B cell (primary cell): ENCODE data around the gene TFEB. TPM values are rescaled to one million over a fixed set of nuclear protein-coding genes. Genes with fewer than 3 reads are reported as not detected.

ENCODE experiments used
- ATAC-seq: fragments of 200-7000 bp; cut with Tn5 transposase; one replicate; pipeline ENCODE4 v1.10.0; 2021; ENCODE audit warnings: low read depth, mild to moderate bottlenecking, moderate number of reproducible peaks, moderate library complexity
- CTCF ChIA-PET: fragments of 350-600 bp; sonication (Branson Sonifier 250); formaldehyde crosslinking; loops from one replicate; lab custom pipeline; 2021; ENCODE audit warnings: antibody characterized with exemption, inconsistent platforms; lab: Charles Lee
- POLR2A ChIA-PET: fragments of 350-600 bp; sonication (Branson Sonifier 250); formaldehyde crosslinking; loops from one replicate; lab custom pipeline; 2021; ENCODE audit warnings: antibody characterized with exemption; lab: Charles Lee
- DNase-seq: peaks from one replicate; pipeline ENCODE4 v3.0.0; 2013
- H2AFZ ChIP-seq: 2 replicates; pipeline ENCODE4 v1.6.1; 2012; ENCODE audit warnings: mild to moderate bottlenecking, low read depth, low read length; ENCODE audit not compliant: insufficient read depth, poor library complexity, severe bottlenecking
- H3K27ac ChIP-seq, 2 donors: 1 replicate in 1 of 2; 2 replicates in 1 of 2; pipeline ENCODE4 v1.5.1; 2012 to 2013; ENCODE audit warnings: low read length in 2 of 2, mild to moderate bottlenecking in 2 of 2, moderate library complexity in 1 of 2
- H3K27me3 ChIP-seq, 4 experiments: fragments of 200-600 bp in 1 of 4; sonication (generic) in 1 of 4; replicated peaks in 1 of 4; 1 replicate in 2 of 4; 2 replicates in 2 of 4; pipeline versions ENCODE4 v1.6.1 to v1.7.0; 2013 to 2016; ENCODE audit warnings: low read length in 3 of 4, mild to moderate bottlenecking in 2 of 4, mixed read lengths in 1 of 4, moderate library complexity in 1 of 4; ENCODE audit not compliant: insufficient read depth in 4 of 4, control insufficient read depth in 3 of 4; ENCODE audit errors: control extremely low read depth in 1 of 4
- H3K36me3 ChIP-seq, 2 experiments: replicated peaks in 1 of 2; 1 replicate in 1 of 2; 2 replicates in 1 of 2; pipeline versions ENCODE4 v1.6.1 to v1.7.1; 2013; ENCODE audit warnings: low read length in 1 of 2; ENCODE audit not compliant: insufficient read depth in 2 of 2, control insufficient read depth in 1 of 2; ENCODE audit errors: control extremely low read depth in 1 of 2, extremely low read depth in 1 of 2
- H3K4me1 ChIP-seq, 2 donors: fragments of 200-600 bp in 1 of 2; sonication (generic) in 1 of 2; 1 replicate in 1 of 2; 2 replicates in 1 of 2; pipeline versions ENCODE4 v1.5.1 to v1.6.1; 2013 to 2017; ENCODE audit warnings: low read length in 2 of 2; ENCODE audit not compliant: control insufficient read depth in 2 of 2, insufficient read depth in 2 of 2
- H3K4me2 ChIP-seq: replicated peaks from 2 replicates; pipeline ENCODE3; 2012; ENCODE audit warnings: mild to moderate bottlenecking, low read depth, low read length; ENCODE audit not compliant: poor library complexity, severe bottlenecking
- H3K4me3 ChIP-seq, 5 experiments: fragments of 200-600 bp in 1 of 5; sonication (generic) in 1 of 5; 1 replicate in 3 of 5; 2 replicates in 2 of 5; pipeline versions ENCODE4 v1.5.1 to v1.7.0; 2011 to 2016; ENCODE audit warnings: low read length in 4 of 5, mild to moderate bottlenecking in 4 of 5, low read depth in 2 of 5, control low read depth in 1 of 5, moderate library complexity in 1 of 5; ENCODE audit not compliant: insufficient read depth in 1 of 5; ENCODE audit errors: control extremely low read depth in 1 of 5, extremely low read depth in 1 of 5
- H3K79me2 ChIP-seq: fragments of 200-600 bp; sonication (generic); one replicate; pipeline ENCODE4 v1.6.0; 2016; ENCODE audit warnings: low read length; ENCODE audit not compliant: control insufficient read depth, insufficient read depth
- H3K9ac ChIP-seq: fragments of 200-600 bp; sonication (generic); 2 replicates; pipeline ENCODE4 v1.6.1; 2017; ENCODE audit warnings: mild to moderate bottlenecking, low read length, moderate library complexity
- H3K9me3 ChIP-seq, 3 donors: one replicate each; pipeline versions ENCODE4 v1.6.1 to v1.7.1; 2013; ENCODE audit warnings: low read length in 2 of 3; ENCODE audit not compliant: control insufficient read depth in 2 of 3, insufficient read depth in 1 of 3; ENCODE audit errors: control extremely low read depth in 1 of 3
- H4K20me1 ChIP-seq: 2 replicates; pipeline ENCODE4 v1.6.0; 2012; ENCODE audit warnings: mild to moderate bottlenecking, low read length; ENCODE audit not compliant: insufficient read depth, control insufficient read depth, poor library complexity, severe bottlenecking
- H3K27ac Mint-ChIP-seq: one replicate; pipeline ENCODE4 v1.8.0; 2021; ENCODE audit warnings: mixed read lengths
- H3K27me3 Mint-ChIP-seq: one replicate; pipeline ENCODE4 v1.8.0; 2021; ENCODE audit warnings: mixed read lengths
- H3K4me1 Mint-ChIP-seq: one replicate; pipeline ENCODE4 v1.8.0; 2021; ENCODE audit warnings: mixed read lengths
- H3K4me3 Mint-ChIP-seq: one replicate; pipeline ENCODE4 v1.8.0; 2021; ENCODE audit warnings: mixed read lengths
- H3K9me3 Mint-ChIP-seq: one replicate; pipeline ENCODE4 v1.8.0; 2022; ENCODE audit warnings: mixed read lengths; ENCODE audit not compliant: insufficient read depth
- EZH2 ChIP-seq: IDR thresholded peaks from 2 replicates; pipeline ENCODE4 v1.6.1; 2012; ENCODE audit warnings: borderline replicate concordance, low read depth, mild to moderate bottlenecking, moderate library complexity, low read length; ENCODE audit not compliant: insufficient read depth, poor library complexity, severe bottlenecking
- WGBS: methylation state at CpG from one replicate; pipeline ENCODE4 v1.1.5; 2013; ENCODE audit warnings: missing lambda C conversion rate; ENCODE audit not compliant: insufficient coverage; 5-methylcytosine and 5-hydroxymethylcytosine counted together
- intact Hi-C: fragments of 100-400 bp; cut with micrococcal nuclease; formaldehyde crosslinking; loops from one replicate; pipeline ENCODE4 v1.10.0; 2022
- polyA plus RNA-seq: library from polyadenylated mRNA; depleted of rRNA; stranded (reverse); fragments of >200 nt; gene quantifications from 2 replicates; pipeline ENCODE4 v1.2.3, GENCODE V29; 2012
- total RNA-seq, 2 donors: library from RNA; stranded (reverse); fragments of 120-200 nt in 1 of 2; gene quantifications; 1 replicate in 1 of 2; 2 replicates in 1 of 2; pipeline versions ENCODE4 v1.2.3 to v1.2.4, GENCODE V29; 2013 to 2022
- TF ChIP-seq, protein P1 (sequence below): fragments of 200-600 bp; IDR thresholded peaks from one replicate; pipeline ENCODE4 v1.8.0; 2022; ENCODE audit warnings: antibody characterized with exemption, mild to moderate bottlenecking

Gene TFEB
- total and polyA plus RNA-seq, 2 donors (not counting 1 experiment from before 2014, with no cell fraction given) = 113 to 148 TPM

DNA sequence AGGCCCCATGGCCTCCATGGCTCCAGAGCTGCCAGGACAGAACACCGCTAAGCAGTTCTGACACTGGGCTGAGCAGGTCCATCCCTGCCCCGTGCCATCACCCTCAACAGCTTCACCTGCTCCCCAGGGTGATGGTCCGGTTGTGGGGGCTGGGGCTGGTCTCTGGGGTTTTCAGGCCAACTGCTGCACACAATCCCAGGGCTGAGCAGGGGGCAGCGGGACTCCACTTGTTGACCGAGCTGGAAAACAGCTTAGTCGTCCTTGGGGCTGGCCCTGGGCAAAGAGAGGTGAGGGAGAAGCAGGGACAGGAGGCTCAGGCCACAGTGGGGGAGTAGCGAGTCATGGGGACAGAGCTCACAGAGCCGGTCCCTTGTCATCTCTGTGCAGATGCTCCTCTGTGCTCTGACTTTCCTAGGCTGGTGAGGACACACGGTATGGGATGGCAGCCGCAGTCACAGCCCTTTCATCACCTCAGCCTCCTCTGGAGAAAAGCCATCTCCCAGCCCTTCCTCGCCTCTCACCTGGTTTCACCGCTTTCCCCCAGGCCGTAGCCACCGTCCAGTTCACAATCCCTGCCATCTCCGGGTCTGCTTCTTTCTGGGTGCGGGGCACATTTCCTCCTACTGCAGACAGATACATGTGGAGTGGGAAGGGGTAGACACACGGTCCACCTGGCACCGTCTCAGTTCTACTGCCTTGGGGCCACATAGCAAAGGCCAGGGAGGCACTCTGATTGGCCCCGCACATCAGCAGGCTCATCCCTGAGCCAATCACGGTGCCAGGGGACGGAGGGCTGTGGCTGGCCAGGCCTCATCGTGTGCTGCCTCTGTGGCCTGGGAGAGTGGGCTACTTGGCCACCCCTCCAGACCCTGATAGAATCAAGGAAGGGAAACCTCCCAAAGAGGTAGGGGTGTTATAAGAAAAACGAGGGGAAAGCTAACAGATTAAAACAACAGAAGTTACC lies 78.0 kb downstream of the TFEB start:
- Mint-ChIP-seq H3K27me3 (peaks cover 55% of the 10 kb centered on the region), H3K9me3 (no peaks in the 10 kb centered on the region), H3K27ac (no peak overlapping the region), H3K4me1 (no peaks in the 10 kb centered on the region), H3K4me3 (no peak overlapping the region)
- H3K9ac ChIP-seq = no peak overlapping the region
- intact Hi-C loops = no loop called here
- no peak overlapping the region for H2AFZ ChIP-seq
- H4K20me1 ChIP-seq = no peaks in the 10 kb centered on the region
- no peak overlapping the region for H3K4me3 ChIP-seq
- DNase-seq (no peak), ATAC-seq (no peak)
- ChIA-PET POLR2A (no interaction called here), CTCF (no interaction called here)
- no peak overlapping the region for H3K27ac ChIP-seq
- H3K4me2 ChIP-seq = no peak overlapping the region
- peaks cover 0 to 26% (median 4%) of the 10 kb centered on the region in 4 experiments for H3K27me3 ChIP-seq
- no peaks in the 10 kb centered on the region for H3K9me3 ChIP-seq
- no peaks in the 10 kb centered on the region for H3K4me1 ChIP-seq
- TF ChIP-seq, protein P1, sequence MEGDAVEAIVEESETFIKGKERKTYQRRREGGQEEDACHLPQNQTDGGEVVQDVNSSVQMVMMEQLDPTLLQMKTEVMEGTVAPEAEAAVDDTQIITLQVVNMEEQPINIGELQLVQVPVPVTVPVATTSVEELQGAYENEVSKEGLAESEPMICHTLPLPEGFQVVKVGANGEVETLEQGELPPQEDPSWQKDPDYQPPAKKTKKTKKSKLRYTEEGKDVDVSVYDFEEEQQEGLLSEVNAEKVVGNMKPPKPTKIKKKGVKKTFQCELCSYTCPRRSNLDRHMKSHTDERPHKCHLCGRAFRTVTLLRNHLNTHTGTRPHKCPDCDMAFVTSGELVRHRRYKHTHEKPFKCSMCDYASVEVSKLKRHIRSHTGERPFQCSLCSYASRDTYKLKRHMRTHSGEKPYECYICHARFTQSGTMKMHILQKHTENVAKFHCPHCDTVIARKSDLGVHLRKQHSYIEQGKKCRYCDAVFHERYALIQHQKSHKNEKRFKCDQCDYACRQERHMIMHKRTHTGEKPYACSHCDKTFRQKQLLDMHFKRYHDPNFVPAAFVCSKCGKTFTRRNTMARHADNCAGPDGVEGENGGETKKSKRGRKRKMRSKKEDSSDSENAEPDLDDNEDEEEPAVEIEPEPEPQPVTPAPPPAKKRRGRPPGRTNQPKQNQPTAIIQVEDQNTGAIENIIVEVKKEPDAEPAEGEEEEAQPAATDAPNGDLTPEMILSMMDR = no peak
- no peak for TF ChIP-seq EZH2
- WGBS = 86% methylated on average over 15 of the region's 23 CpGs
- no peaks in the 10 kb centered on the region for H3K79me2 ChIP-seq
- no peaks in the 10 kb centered on the region for H3K36me3 ChIP-seq

DNA sequence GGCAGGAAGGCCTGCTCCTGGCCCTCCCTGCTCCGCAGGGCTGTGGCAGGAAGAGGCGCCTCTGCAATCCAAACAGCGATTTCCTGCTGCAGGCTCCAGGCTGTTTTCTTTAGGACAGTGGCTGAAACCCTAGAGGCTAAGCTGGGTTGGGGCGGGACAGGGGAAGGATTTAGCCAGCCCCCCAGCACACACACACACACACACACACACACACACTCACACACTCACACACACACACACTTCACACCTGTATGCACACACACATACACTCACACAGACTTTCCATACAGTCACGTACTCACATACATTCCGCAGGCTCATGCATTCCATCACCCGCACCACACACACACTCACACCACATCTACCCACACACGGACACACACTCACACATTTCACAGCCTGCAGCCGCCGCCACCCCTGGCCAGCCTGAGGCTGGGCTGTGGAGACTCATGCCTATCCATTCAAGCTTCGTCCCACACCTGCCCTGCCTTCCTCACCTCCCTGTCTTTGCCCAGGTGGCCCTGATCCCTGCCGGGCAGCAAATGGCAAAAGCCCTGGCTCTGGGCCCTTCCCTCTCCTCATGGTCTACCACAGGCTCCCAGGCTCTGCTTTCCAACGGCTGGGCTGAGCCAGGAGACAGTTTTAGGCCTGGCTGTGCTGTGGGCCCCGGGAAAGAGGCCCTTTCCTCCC lies 79.3 kb downstream of the TFEB start:
- no peak overlapping the region for H3K4me2 ChIP-seq
- H3K27me3 Mint-ChIP-seq = peaks cover 49% of the 10 kb centered on the region
- no peak overlapping the region for H3K9ac ChIP-seq

More for the DNA sequence above, 79.3 kb downstream of the TFEB start:
- ChIA-PET POLR2A (no interaction called here), CTCF (no interaction called here)
- WGBS = 63% methylated on average over 11 of the region's 14 CpGs
- H3K27ac Mint-ChIP-seq = no peak overlapping the region
- H3K4me3 ChIP-seq = no peak overlapping the region
- no peaks in the 10 kb centered on the region for H3K4me1 ChIP-seq
- no peaks in the 10 kb centered on the region for H3K4me1 Mint-ChIP-seq
- no peak overlapping the region for H3K4me3 Mint-ChIP-seq
- H3K79me2 ChIP-seq = no peaks in the 10 kb centered on the region
- H3K27ac ChIP-seq = no peak overlapping the region
- H3K36me3 ChIP-seq = no peaks in the 10 kb centered on the region
- ATAC-seq (no peak), DNase-seq (no peak)
- intact Hi-C loops = no loop called here
- TF ChIP-seq, protein P1 = no peak
- no peak for TF ChIP-seq EZH2
- H2AFZ ChIP-seq = no peak overlapping the region
- no peaks in the 10 kb centered on the region for H3K9me3 ChIP-seq
- H3K27me3 ChIP-seq = peaks cover 0 to 23% (median 4%) of the 10 kb centered on the region in 4 experiments
- H3K9me3 Mint-ChIP-seq = no peaks in the 10 kb centered on the region
- no peaks in the 10 kb centered on the region for H4K20me1 ChIP-seq
